ENCODE measurements around the gene ZC3H12A. TPM values are rescaled to one million over a fixed set of nuclear protein-coding genes. Genes with fewer than 3 reads are reported as not detected.

ZC3H12A gene
- total RNA-seq, 1 experiment from 2014 or later = 6.7 TPM

DNA sequence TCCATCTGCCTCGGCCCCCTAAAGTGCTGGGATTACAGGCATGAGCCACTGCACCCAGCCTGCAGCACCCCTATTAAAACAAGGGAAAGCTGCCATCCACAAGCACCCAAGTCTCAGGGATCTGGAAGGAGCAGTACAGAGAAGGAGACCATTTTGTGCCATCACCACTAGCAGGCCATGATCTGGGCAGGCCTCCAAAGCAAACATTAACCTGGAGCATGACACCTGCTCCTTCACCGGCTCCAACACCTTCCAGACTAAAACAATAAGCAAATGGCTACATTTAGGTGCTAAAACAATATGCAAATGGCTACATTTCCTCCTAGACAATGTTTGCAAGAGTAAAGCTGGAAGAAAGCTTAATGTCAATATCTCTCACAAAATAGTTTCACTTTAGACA lies 23.5 kb downstream of the ZC3H12A start:
- Histone ChIP-seq H3K23me2 (ENCODE audit: insufficient read length, low read depth, low read length, poor library complexity, severe bottlenecking) (no peaks in the 10 kb centered on the region), H3K27me3 (ENCODE audit: insufficient read depth, low read length) (no peaks in the 10 kb centered on the region), H3T11ph (ENCODE audit: low read length) (no peak overlapping the region), H3K9ac (ENCODE audit: extremely low read depth, insufficient read length, low read length) (no peak overlapping the region), H2BK20ac (ENCODE audit: low read depth, low read length, poor library complexity, severe bottlenecking) (no peak overlapping the region), H2AK5ac (ENCODE audit: insufficient read length, low read length) (no peak overlapping the region), H3K56ac (ENCODE audit: insufficient read length, low read depth, low read length) (no peak overlapping the region), H3K4me2 (ENCODE audit: insufficient read depth, insufficient read length, low read length) (no peak overlapping the region), H3K18ac (ENCODE audit: insufficient read length, low read depth, low read length) (no peak overlapping the region), H2BK120ac (ENCODE audit: low read depth, low read length, poor library complexity, severe bottlenecking) (no peak overlapping the region), H3K14ac (ENCODE audit: insufficient read depth, low read length) (no peak overlapping the region), H3K23ac (ENCODE audit: insufficient read length, low read depth, low read length) (no peak overlapping the region), H3K79me1 (ENCODE audit: insufficient read depth, low read depth, low read length, poor library complexity, severe bottlenecking) (no peaks in the 10 kb centered on the region), H2BK12ac (ENCODE audit: insufficient read length, low read depth, low read length) (no peak overlapping the region), H4K20me1 (ENCODE audit: control insufficient read depth, insufficient read depth, insufficient read length) (no peaks in the 10 kb centered on the region), H4K8ac (replicated peaks; ENCODE audit: insufficient read length, low read depth, low read length) (no peak overlapping the region), H2BK5ac (ENCODE audit: insufficient read length, low read length) (no peak overlapping the region), H3K9me3 (ENCODE audit: control insufficient read depth, low read depth, low read length) (no peaks in the 10 kb centered on the region), H3K4ac (ENCODE audit: low read depth, low read length) (no peak overlapping the region), H3K79me2 (ENCODE audit: insufficient read depth, low read length) (no peaks in the 10 kb centered on the region), H4K91ac (ENCODE audit: insufficient read length, low read depth, low read length) (no peak overlapping the region), H3K27ac (ENCODE audit: insufficient read length, low read depth, low read length) (no peak overlapping the region), H2BK15ac (ENCODE audit: low read depth, low read length) (no peak overlapping the region), H4K5ac (ENCODE audit: insufficient read length, low read depth, low read length) (no peak overlapping the region), H2AFZ (ENCODE audit: low read length) (no peak overlapping the region), H3K4me1 (ENCODE audit: insufficient read depth, low read length) (no peaks in the 10 kb centered on the region)
- no CpG with 5 or more reads among the region's 2 CpGs for WGBS (ENCODE audit: extremely low coverage, insufficient read length, low lambda C conversion rate)
- TF ChIP-seq, protein P1, sequence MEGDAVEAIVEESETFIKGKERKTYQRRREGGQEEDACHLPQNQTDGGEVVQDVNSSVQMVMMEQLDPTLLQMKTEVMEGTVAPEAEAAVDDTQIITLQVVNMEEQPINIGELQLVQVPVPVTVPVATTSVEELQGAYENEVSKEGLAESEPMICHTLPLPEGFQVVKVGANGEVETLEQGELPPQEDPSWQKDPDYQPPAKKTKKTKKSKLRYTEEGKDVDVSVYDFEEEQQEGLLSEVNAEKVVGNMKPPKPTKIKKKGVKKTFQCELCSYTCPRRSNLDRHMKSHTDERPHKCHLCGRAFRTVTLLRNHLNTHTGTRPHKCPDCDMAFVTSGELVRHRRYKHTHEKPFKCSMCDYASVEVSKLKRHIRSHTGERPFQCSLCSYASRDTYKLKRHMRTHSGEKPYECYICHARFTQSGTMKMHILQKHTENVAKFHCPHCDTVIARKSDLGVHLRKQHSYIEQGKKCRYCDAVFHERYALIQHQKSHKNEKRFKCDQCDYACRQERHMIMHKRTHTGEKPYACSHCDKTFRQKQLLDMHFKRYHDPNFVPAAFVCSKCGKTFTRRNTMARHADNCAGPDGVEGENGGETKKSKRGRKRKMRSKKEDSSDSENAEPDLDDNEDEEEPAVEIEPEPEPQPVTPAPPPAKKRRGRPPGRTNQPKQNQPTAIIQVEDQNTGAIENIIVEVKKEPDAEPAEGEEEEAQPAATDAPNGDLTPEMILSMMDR (conservative IDR thresholded peaks at IDR 0.05) = no peak
- Mint-ChIP-seq H3K27me3 (ENCODE audit: low read depth) (no peaks in the 10 kb centered on the region), H3K4me3 (no peak overlapping the region), H3K4me1 (no peaks in the 10 kb centered on the region), H3K27ac (no peak overlapping the region), H3K36me3 (ENCODE audit: insufficient read depth in 1 of 3, low read depth in 3 of 3) (peaks cover 4 to 55% (median 30%) of the 10 kb centered on the region in 3 experiments; a peak in 5 of 7 replicates), H3K9me3 (no peaks in the 10 kb centered on the region)
- DNase-seq = no peak

All from H9 (cell line).